SW480 (cell line): ENCODE measurements around the gene LRP1B.
"Not testable (repeated sequence)": the region's sequence is repeated elsewhere in the genome, so short reads cannot be mapped to it uniquely, and the experiment has no call there.

Experiments used
- DNase-seq: peaks from one replicate; pipeline ENCODE4 v3.0.0-alpha.2; 2016; ENCODE audit warnings: low spot score

Gene LRP1B

GRCh38 chr2:140683658-140684057, 1447.2 kb downstream of the LRP1B start:
- DNase-seq: no peak

GRCh38 chr2:140680862-140681261, 1450.0 kb downstream of the LRP1B start:
- DNase-seq: no peak

- no peak for DNase-seq
These were observed 1451.1 kb downstream of the LRP1B start for GRCh38 chr2:140679752-140680151.

- DNase-seq: no peak
These were observed 1460.9 kb downstream of the LRP1B start for GRCh38 chr2:140669911-140670310.

GRCh38 chr2:140667203-140667602, 1463.6 kb downstream of the LRP1B start:
- DNase-seq: no peak

GRCh38 chr2:140662504-140662903, 1468.3 kb downstream of the LRP1B start:
- DNase-seq: no peak

- DNase-seq: no peak
These were observed 1471.8 kb downstream of the LRP1B start for GRCh38 chr2:140658760-140659692.

GRCh38 chr2:140657657-140658056, 1473.2 kb downstream of the LRP1B start:
- no peak for DNase-seq

- DNase-seq: no peak
These were observed 1476.3 kb downstream of the LRP1B start for GRCh38 chr2:140654565-140654964.

- DNase-seq: no peak
These were observed 1480.0 kb downstream of the LRP1B start for GRCh38 chr2:140650825-140651224.

- DNase-seq: not testable (repeated sequence)
These were observed 1480.7 kb downstream of the LRP1B start for GRCh38 chr2:140650134-140650533.

- DNase-seq: no peak
These were observed 1482.4 kb downstream of the LRP1B start for GRCh38 chr2:140648393-140648792.

- no peak for DNase-seq
These were observed 1487.0 kb downstream of the LRP1B start for GRCh38 chr2:140643761-140644187.

GRCh38 chr2:140641163-140641562, 1489.7 kb downstream of the LRP1B start:
- no peak for DNase-seq

GRCh38 chr2:140639628-140640027, 1491.2 kb downstream of the LRP1B start:
- no peak for DNase-seq

GRCh38 chr2:140630557-140630956, 1500.3 kb downstream of the LRP1B start:
- DNase-seq: no peak

GRCh38 chr2:140627885-140628284, 1502.9 kb downstream of the LRP1B start:
- no peak for DNase-seq

- DNase-seq: no peak
These were observed 1503.7 kb downstream of the LRP1B start for GRCh38 chr2:140627136-140627535.

GRCh38 chr2:140624200-140624599, 1506.6 kb downstream of the LRP1B start:
- DNase-seq: no peak

- no peak for DNase-seq
These were observed 1509.0 kb downstream of the LRP1B start for GRCh38 chr2:140621583-140622362.

- DNase-seq: no peak
These were observed 1526.0 kb downstream of the LRP1B start for GRCh38 chr2:140604788-140605187.

GRCh38 chr2:140604096-140604495, 1526.7 kb downstream of the LRP1B start:
- DNase-seq: no peak

- no peak for DNase-seq
These were observed 1527.4 kb downstream of the LRP1B start for GRCh38 chr2:140603416-140603815.
